Endothelial cell of umbilical vein (primary cell): ENCODE results near the gene HSPA2. TPM values are rescaled to one million over a fixed set of nuclear protein-coding genes. Genes with fewer than 3 reads are reported as not detected.

Source experiments
- BruUV-seq: library from RNA; stranded (reverse); fragments of 400-500 nt; replicated peaks from 2 replicates; lab custom pipeline; 2021; lab: Mats Ljungman, UMichigan
- CTCF ChIA-PET: fragments of 300-600, 350-600 bp; sonication (Branson Sonifier 250); formaldehyde crosslinking; loops from one replicate; lab custom pipeline; 2021; ENCODE audit warnings: antibody characterized with exemption, inconsistent platforms; lab: Charles Lee
- POLR2A ChIA-PET: fragments of 300-600, 350-600 bp; sonication (Branson Sonifier 250); formaldehyde crosslinking; loops from one replicate; lab custom pipeline; 2021; ENCODE audit warnings: antibody characterized with exemption, inconsistent platforms; lab: Charles Lee
- DNase-seq: peaks from one replicate; pipeline ENCODE4 v3.0.0-alpha.2; 2011; ENCODE audit warnings: low read depth, low spot score
- FAIRE-seq: peaks from 2 replicates; lab custom pipeline; 2011; peaks lifted over from hg19 to GRCh38; lab: Jason Lieb, UNC
- H2AFZ ChIP-seq: 2 replicates; pipeline ENCODE4 v1.6.0; 2012; ENCODE audit warnings: low read depth, low read length, control low read depth, inconsistent platforms
- H3K27ac ChIP-seq: 2 replicates; pipeline ENCODE4 v1.5.1; 2011; ENCODE audit warnings: low read depth, mild to moderate bottlenecking, control low read depth, low read length, moderate library complexity; ENCODE audit not compliant: insufficient read depth
- H3K27me3 ChIP-seq, 2 experiments: 2 replicates each; pipeline versions ENCODE4 v1.6.0 to v1.6.1; 2011; ENCODE audit warnings: low read length in 2 of 2, mixed read lengths in 1 of 2; ENCODE audit not compliant: control insufficient read depth in 2 of 2, insufficient read depth in 2 of 2
- H3K36me3 ChIP-seq, 2 experiments: 2 replicates in 1 of 2; 3 replicates in 1 of 2; pipeline ENCODE4 v1.5.1; 2011; ENCODE audit warnings: low read length in 2 of 2, mild to moderate bottlenecking in 1 of 2, moderate library complexity in 1 of 2; ENCODE audit not compliant: control insufficient read depth in 2 of 2, insufficient read depth in 2 of 2; ENCODE audit errors: extremely low read depth in 1 of 2
- H3K4me1 ChIP-seq: 3 replicates; pipeline ENCODE4 v1.5.1; 2011; ENCODE audit warnings: mild to moderate bottlenecking, low read length; ENCODE audit not compliant: control insufficient read depth, insufficient read depth; ENCODE audit errors: extremely low read depth
- H3K4me2 ChIP-seq: 2 replicates; pipeline ENCODE4 v1.6.1; 2011; ENCODE audit warnings: low read length, control low read depth, mixed read lengths; ENCODE audit not compliant: insufficient read depth
- H3K4me3 ChIP-seq, 3 experiments: fragments of 200-600 bp in 1 of 3; sonication (generic), shearing (Covaris generic) in 1 of 3; replicated peaks in 1 of 3; 2 replicates each; pipeline ENCODE4 v1.5.1; 2011 to 2016; ENCODE audit warnings: control low read depth in 3 of 3, low read length in 3 of 3, mild to moderate bottlenecking in 2 of 3, inconsistent platforms in 1 of 3, low read depth in 1 of 3, moderate library complexity in 1 of 3; ENCODE audit not compliant: insufficient read depth in 1 of 3
- H3K79me2 ChIP-seq: 2 replicates; pipeline ENCODE4 v1.6.0; 2012; ENCODE audit warnings: low read length, inconsistent platforms; ENCODE audit not compliant: control insufficient read depth, insufficient read depth
- H3K9ac ChIP-seq: replicated peaks from 2 replicates; pipeline ENCODE3; 2011; ENCODE audit warnings: low read length, control low read depth; ENCODE audit not compliant: insufficient read depth; ENCODE audit errors: extremely low read depth
- H3K9me1 ChIP-seq: replicated peaks from 3 replicates; pipeline ENCODE4 v1.6.0; 2011; ENCODE audit warnings: mild to moderate bottlenecking, low read length; ENCODE audit not compliant: control insufficient read depth, insufficient read depth; ENCODE audit errors: extremely low read depth
- H3K9me3 ChIP-seq: replicated peaks from 2 replicates; pipeline ENCODE4 v1.5.1; 2012; ENCODE audit warnings: low read length, inconsistent platforms; ENCODE audit not compliant: control insufficient read depth, insufficient read depth
- H4K20me1 ChIP-seq: replicated peaks from 2 replicates; pipeline ENCODE3; 2011; ENCODE audit warnings: mild to moderate bottlenecking, low read length; ENCODE audit not compliant: control insufficient read depth, insufficient read depth; ENCODE audit errors: extremely low read depth
- CTCF ChIP-seq, 2 donors: IDR thresholded peaks; 1 replicate in 1 of 2; 2 replicates in 1 of 2; pipeline ENCODE4 v1.5.1; 2011; ENCODE audit warnings: low read length in 2 of 2, mild to moderate bottlenecking in 2 of 2, moderate library complexity in 2 of 2, control low read depth in 1 of 2, inconsistent platforms in 1 of 2, low read depth in 1 of 2; ENCODE audit not compliant: insufficient read depth in 1 of 2; ENCODE audit errors: extremely low read depth in 1 of 2
- EZH2 ChIP-seq: IDR thresholded peaks from 2 replicates; pipeline ENCODE4 v1.6.1; 2012; ENCODE audit warnings: borderline replicate concordance, low read depth, mild to moderate bottlenecking, moderate library complexity, low read length, inconsistent platforms; ENCODE audit not compliant: severe bottlenecking
- FOS ChIP-seq: IDR thresholded peaks from 2 replicates; pipeline ENCODE4 v1.6.1; 2011; ENCODE audit warnings: mild to moderate bottlenecking, low read length, moderate library complexity, borderline replicate concordance; ENCODE audit not compliant: insufficient read depth
- GATA2 ChIP-seq: IDR thresholded peaks from 2 replicates; pipeline ENCODE4 v1.7.0; 2011; ENCODE audit warnings: low read depth, mild to moderate bottlenecking, moderate library complexity, mixed read lengths, low read length; ENCODE audit not compliant: insufficient read length, insufficient read depth
- JUN ChIP-seq: IDR thresholded peaks from 2 replicates; pipeline ENCODE4 v1.6.1; 2011; ENCODE audit warnings: borderline replicate concordance, low read depth; ENCODE audit not compliant: insufficient read length, insufficient read depth
- MAX ChIP-seq: IDR thresholded peaks from 2 replicates; pipeline ENCODE4 v1.6.1; 2011; ENCODE audit not compliant: insufficient read depth, insufficient read length
- MYC ChIP-seq: IDR thresholded peaks from one replicate; pipeline ENCODE4 v1.6.1; 2011; ENCODE audit warnings: mild to moderate bottlenecking, low read depth, low read length
- POLR2A ChIP-seq: IDR thresholded peaks from 2 replicates; pipeline ENCODE4 v1.6.1; 2012; ENCODE audit warnings: low read depth, mild to moderate bottlenecking, control low read depth, low read length
- POLR2AphosphoS5 ChIP-seq: IDR thresholded peaks from 2 replicates; pipeline ENCODE4 v1.6.1; 2012; ENCODE audit warnings: low read depth, mild to moderate bottlenecking, control low read depth, low read length, moderate library complexity; ENCODE audit not compliant: insufficient read depth
- dilution Hi-C: fragments of 300-500 bp; cut with MboI; formaldehyde crosslinking; loops from one replicate; pipeline ENCODE4 v1.15.0; 2019; ENCODE audit warnings: low sequenced_read_pairs; ENCODE audit not compliant: extremely low pct_ligation_motif_present
- intact Hi-C: fragments of 100-400 bp; cut with micrococcal nuclease; formaldehyde crosslinking; loops from one replicate; pipeline ENCODE4 v1.10.0; 2022
- polyA plus RNA-seq, 4 experiments: library from polyadenylated mRNA; depleted of rRNA in 3 of 4; stranded (reverse) in 3 of 4; unstranded in 1 of 4; fragments of >200 nt; gene quantifications; 2 replicates each; pipeline versions ENCODE4 v1.2.1 to v1.2.3, GENCODE V29; 2011 to 2012; ENCODE audit warnings: missing spikeins in 1 of 4
- total RNA-seq: library from RNA; stranded (reverse); gene quantifications from 2 replicates; pipeline ENCODE4 v1.2.3, GENCODE V29; 2021

Gene HSPA2
- total and polyA plus RNA-seq, 2 donors (not counting 3 experiments of a cell fraction or from before 2014, with no cell fraction given) = 5.3 to 11.4 TPM

- no TSS peak for BruUV-seq
- Histone ChIP-seq H3K9me3 (no peaks in the 10 kb centered on the region), H3K4me1 (peaks cover 25% of the 10 kb centered on the region), H3K36me3 (no peaks in the 10 kb centered on the region), H3K79me2 (no peaks in the 10 kb centered on the region), H2AFZ (peak overlapping the region; percentile 94), H3K27me3 (peaks cover 26 to 29% of the 10 kb centered on the region in 2 experiments), H3K4me3 (peak overlapping the region in 2 of 3 experiments; percentile 25 to 35), H3K9me1 (no peaks in the 10 kb centered on the region), H3K9ac (no peak overlapping the region), H3K27ac (no peak overlapping the region), H4K20me1 (no peaks in the 10 kb centered on the region), H3K4me2 (peak overlapping the region; percentile 47)
- DNase-seq = no peak
- TF ChIP-seq EZH2 (peak; percentile 97), FOS (no peak)
- intact Hi-C loops = loop anchor here (5.0 kb wide), 1 partner anchor 220 kb away; no protein-coding TSS in a partner anchor
- CTCF ChIA-PET = interaction anchor here (1.0 to 5.7 kb wide), 5 partner anchors 10 to 95 kb away, joined by 3 to 64 read pairs (median 3); no protein-coding TSS in a partner anchor
- peak; percentile 74 for FAIRE-seq
- POLR2A ChIA-PET = interaction anchor here (0.8 kb wide), 2 partner anchors 94 to 154 kb away, joined by 3 read pairs; partner anchors contain the start of gene MTHFD1
- dilution Hi-C loops = no loop called here
Observed at GRCh38 chr14:64541972-64542835, 1.7 kb downstream of the HSPA2 start.

- H3K4me3 ChIP-seq = peak overlapping the region in 1 of 3 experiments; percentile 35
- H4K20me1 ChIP-seq = no peaks in the 10 kb centered on the region
- TF ChIP-seq EZH2 = no peak
- no peak for TF ChIP-seq POLR2AphosphoS5
- TF ChIP-seq CTCF (IDR thresholded peaks at IDR 0.05; ENCODE audit: extremely low read depth in 1 of 2, insufficient read depth in 1 of 2, low read depth in 1 of 2, low read length in 2 of 2) = no peak
- TF ChIP-seq MAX = no peak
- no peak for TF ChIP-seq FOS
- TF ChIP-seq POLR2A = no peak
- no peak for TF ChIP-seq GATA2
- TF ChIP-seq JUN = no peak
- no peak for TF ChIP-seq MYC
- no peaks in the 10 kb centered on the region for H3K79me2 ChIP-seq
- DNase-seq = no peak
- BruUV-seq = no TSS peak
- no peak overlapping the region for H3K27ac ChIP-seq
- intact Hi-C loops (loop anchor here (5.0 kb wide), 1 partner anchor 219 kb away; no protein-coding TSS in a partner anchor), dilution Hi-C loops (no loop called here)
- peaks cover 25% of the 10 kb centered on the region for H3K4me1 ChIP-seq
- H3K27me3 ChIP-seq = peaks cover 26 to 29% of the 10 kb centered on the region in 2 experiments
- H3K36me3 ChIP-seq = no peaks in the 10 kb centered on the region
- no peaks in the 10 kb centered on the region for H3K9me3 ChIP-seq
- no peaks in the 10 kb centered on the region for H3K9me1 ChIP-seq
- CTCF ChIA-PET = interaction anchor here (1.0 to 5.7 kb wide), 6 partner anchors 9 to 94 kb away, joined by 3 to 64 read pairs (median 3); no protein-coding TSS in a partner anchor
- H3K4me2 ChIP-seq = peak overlapping the region; percentile 47
- POLR2A ChIA-PET = no interaction called here
- no peak for FAIRE-seq
- no peak overlapping the region for H3K9ac ChIP-seq
- H2AFZ ChIP-seq = no peak overlapping the region
Observed at GRCh38 chr14:64542836-64543201, 2.3 kb downstream of the HSPA2 start.
